WTC11 (cell line): ENCODE data around the gene FAR1.

ENCODE experiments used
- AFF4 ChIP-seq: sonication (generic); formaldehyde crosslinking; IDR thresholded peaks from 2 replicates; pipeline ENCODE4 v1.8.1; 2023; ENCODE audit warnings: mild to moderate bottlenecking, missing genetic modification reagents, borderline replicate concordance
- ATF2 ChIP-seq: sonication (generic); formaldehyde crosslinking; IDR thresholded peaks from 2 replicates; pipeline ENCODE4 v1.8.1; 2022; ENCODE audit warnings: low read depth, missing genetic modification reagents, borderline replicate concordance
- ATF3 ChIP-seq: sonication (generic); formaldehyde crosslinking; conservative IDR thresholded peaks from 2 replicates; pipeline ENCODE4 v1.8.1; 2022; ENCODE audit warnings: mild to moderate bottlenecking, missing genetic modification reagents
- CBFB ChIP-seq: sonication (generic); formaldehyde crosslinking; IDR thresholded peaks from 2 replicates; pipeline ENCODE4 v1.8.1; 2022; ENCODE audit warnings: mild to moderate bottlenecking, low read depth, missing genetic modification reagents
- CREB1 ChIP-seq: sonication (generic); formaldehyde crosslinking; IDR thresholded peaks from 2 replicates; pipeline ENCODE4 v1.8.0; 2023; ENCODE audit warnings: mild to moderate bottlenecking, missing genetic modification reagents
- CTCF ChIP-seq: fragments of 200-600 bp; IDR thresholded peaks from 2 replicates; pipeline ENCODE4 v1.8.0; 2022; ENCODE audit warnings: antibody characterized with exemption
- ESRRA ChIP-seq: sonication (generic); formaldehyde crosslinking; IDR thresholded peaks from 2 replicates; pipeline ENCODE4 v1.8.1; 2022; ENCODE audit warnings: mild to moderate bottlenecking, missing genetic modification reagents, borderline replicate concordance
- GRHL2 ChIP-seq: fragments of 250-450 bp; sonication (Bioruptor Pico); IDR thresholded peaks from 2 replicates; pipeline ENCODE4 v1.8.0; 2022; ENCODE audit warnings: mild to moderate bottlenecking, moderate library complexity; ENCODE audit not compliant: insufficient replicate concordance, severe bottlenecking
- MAX ChIP-seq: sonication (generic); formaldehyde crosslinking; IDR thresholded peaks from 2 replicates; pipeline ENCODE4 v1.8.0; 2022; ENCODE audit warnings: mild to moderate bottlenecking, missing genetic modification reagents
- MLX ChIP-seq: sonication (generic); formaldehyde crosslinking; IDR thresholded peaks from 2 replicates; pipeline ENCODE4 v1.8.1; 2023; ENCODE audit warnings: mild to moderate bottlenecking, missing genetic modification reagents, moderate library complexity
- NFYB ChIP-seq: sonication (generic); formaldehyde crosslinking; conservative IDR thresholded peaks from 2 replicates; pipeline ENCODE4 v1.8.0; 2022; ENCODE audit warnings: low read depth, missing genetic modification reagents
- SOX15 ChIP-seq: fragments of 250-450 bp; sonication (Bioruptor Pico); IDR thresholded peaks from 2 replicates; pipeline ENCODE4 v1.9.0; 2021; ENCODE audit warnings: mild to moderate bottlenecking
- ZNF232 ChIP-seq: sonication (generic); formaldehyde crosslinking; IDR thresholded peaks from 2 replicates; pipeline ENCODE4 v1.8.0; 2022; ENCODE audit warnings: mild to moderate bottlenecking, missing genetic modification reagents

- TF ChIP-seq AFF4 (CRISPR knock-in tag) (no peak), NFYB (CRISPR knock-in tag) (no peak), MLX (CRISPR knock-in tag) (no peak), CTCF (no peak), ATF3 (no peak), MAX (no peak), ESRRA (CRISPR knock-in tag) (no peak), ZNF232 (CRISPR knock-in tag) (no peak), CREB1 (CRISPR knock-in tag) (no peak), CBFB (CRISPR knock-in tag) (no peak), GRHL2 (no peak), ATF2 (CRISPR knock-in tag) (no peak), SOX15 (CRISPR knock-in tag) (no peak)
Observed at GRCh38 chr11:13686776-13687175, 18.3 kb downstream of the FAR1 start.
